ENCODE measurements around the gene INPP5E. TPM values are rescaled to one million over a fixed set of nuclear protein-coding genes. Genes with fewer than 3 reads are reported as not detected.

The INPP5E gene
- total and polyA plus RNA-seq, 2 donors (not counting 1 experiment from before 2014, with no cell fraction given): 31.0 to 33.1 TPM

DNA sequence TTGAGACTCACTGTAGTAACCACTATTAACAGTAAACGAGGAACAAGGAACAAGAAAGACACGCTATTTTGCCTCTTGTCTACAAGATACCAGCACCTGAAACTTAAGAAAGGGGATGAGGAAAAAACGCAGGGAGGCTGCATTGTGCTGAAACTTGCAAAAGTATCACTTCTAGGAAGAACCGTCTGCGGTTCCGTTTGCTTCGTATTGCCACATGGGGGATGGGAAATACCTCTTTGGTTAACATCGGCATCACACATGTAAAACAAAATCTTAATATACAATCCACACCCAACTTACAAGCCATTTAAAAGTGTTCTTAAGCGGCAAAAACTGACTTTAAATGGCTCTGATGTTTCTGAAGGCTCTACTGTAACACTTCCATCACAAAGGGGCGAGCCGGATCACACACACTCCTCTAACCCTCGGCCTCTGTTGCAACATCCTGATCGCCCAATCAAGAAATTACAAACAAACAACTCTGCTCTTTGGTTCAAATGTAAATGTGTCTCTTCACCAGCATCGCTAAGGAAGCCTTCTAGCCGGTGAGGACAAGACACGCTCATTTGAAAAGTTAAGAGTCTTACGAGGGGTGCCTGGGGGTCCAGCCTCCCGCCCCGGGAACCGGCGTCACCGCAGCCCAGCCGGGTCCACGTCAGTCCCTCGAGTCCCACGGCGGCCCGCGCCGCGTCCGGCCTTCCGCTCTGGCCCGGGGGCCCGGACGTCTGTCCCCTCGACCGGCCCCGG lies 42.6 kb upstream of the INPP5E start:
- H3K27me3 ChIP-seq (replicated peaks in 1 of 4; ENCODE audit: control extremely low read depth in 1 of 4, control insufficient read depth in 3 of 4, insufficient read depth in 4 of 4, low read length in 3 of 4): peaks cover 0 to under 1% (median 0%) of the 10 kb centered on the region in 4 experiments
- peaks cover 25 to 26% of the 10 kb centered on the region in 2 donors for H3K4me1 ChIP-seq (ENCODE audit: control insufficient read depth in 2 of 2, insufficient read depth in 2 of 2, low read length in 2 of 2)
- peaks cover 53% of the 10 kb centered on the region for H3K79me2 ChIP-seq (ENCODE audit: control insufficient read depth, insufficient read depth, low read length)
- DNase-seq (no peak), ATAC-seq (ENCODE audit: low read depth) (no peak)
- intact Hi-C loops (cut with micrococcal nuclease): loop anchor here (2.0 to 5.0 kb wide), 5 partner anchors 65 to 605 kb away; partner anchors contain the start of genes CAMSAP1, MAN1B1, NOTCH1 and PAXX
- no peak for TF ChIP-seq EZH2 (IDR thresholded peaks at IDR 0.05; ENCODE audit: borderline replicate concordance, insufficient read depth, low read depth, low read length, poor library complexity, severe bottlenecking)
- TF ChIP-seq, protein P1, sequence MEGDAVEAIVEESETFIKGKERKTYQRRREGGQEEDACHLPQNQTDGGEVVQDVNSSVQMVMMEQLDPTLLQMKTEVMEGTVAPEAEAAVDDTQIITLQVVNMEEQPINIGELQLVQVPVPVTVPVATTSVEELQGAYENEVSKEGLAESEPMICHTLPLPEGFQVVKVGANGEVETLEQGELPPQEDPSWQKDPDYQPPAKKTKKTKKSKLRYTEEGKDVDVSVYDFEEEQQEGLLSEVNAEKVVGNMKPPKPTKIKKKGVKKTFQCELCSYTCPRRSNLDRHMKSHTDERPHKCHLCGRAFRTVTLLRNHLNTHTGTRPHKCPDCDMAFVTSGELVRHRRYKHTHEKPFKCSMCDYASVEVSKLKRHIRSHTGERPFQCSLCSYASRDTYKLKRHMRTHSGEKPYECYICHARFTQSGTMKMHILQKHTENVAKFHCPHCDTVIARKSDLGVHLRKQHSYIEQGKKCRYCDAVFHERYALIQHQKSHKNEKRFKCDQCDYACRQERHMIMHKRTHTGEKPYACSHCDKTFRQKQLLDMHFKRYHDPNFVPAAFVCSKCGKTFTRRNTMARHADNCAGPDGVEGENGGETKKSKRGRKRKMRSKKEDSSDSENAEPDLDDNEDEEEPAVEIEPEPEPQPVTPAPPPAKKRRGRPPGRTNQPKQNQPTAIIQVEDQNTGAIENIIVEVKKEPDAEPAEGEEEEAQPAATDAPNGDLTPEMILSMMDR (IDR thresholded peaks at IDR 0.05): no peak
- H3K4me2 ChIP-seq (replicated peaks; ENCODE audit: low read depth, low read length, poor library complexity, severe bottlenecking): peak overlapping the region; percentile 99
- H2AFZ ChIP-seq (ENCODE audit: insufficient read depth, low read depth, low read length, poor library complexity, severe bottlenecking): peak overlapping the region; percentile 83
- ChIA-PET CTCF (no interaction called here), POLR2A (interaction anchor here (0.7 kb wide), 1 partner anchor 259 kb away, joined by 7 read pairs; no protein-coding TSS in a partner anchor)
- peak overlapping the region; percentile 96 for H3K9ac ChIP-seq (ENCODE audit: low read length)
- H3K4me3 ChIP-seq (ENCODE audit: control extremely low read depth in 1 of 5, extremely low read depth in 1 of 5, insufficient read depth in 1 of 5, low read depth in 2 of 5, low read length in 4 of 5): peak overlapping the region; percentile 63 to 96 (median 83)
- Mint-ChIP-seq H3K27ac (peak overlapping the region; percentile 99), H3K4me3 (peak overlapping the region; percentile 97), H3K9me3 (ENCODE audit: insufficient read depth) (no peaks in the 10 kb centered on the region), H3K27me3 (no peaks in the 10 kb centered on the region), H3K4me1 (peaks cover 34% of the 10 kb centered on the region)
- no peaks in the 10 kb centered on the region for H3K9me3 ChIP-seq (ENCODE audit: control extremely low read depth in 1 of 3, control insufficient read depth in 2 of 3, insufficient read depth in 1 of 3, low read length in 2 of 3)
- H3K36me3 ChIP-seq (replicated peaks in 1 of 2; ENCODE audit: control extremely low read depth in 1 of 2, control insufficient read depth in 1 of 2, extremely low read depth in 1 of 2, insufficient read depth in 2 of 2, low read length in 1 of 2): peaks cover 0 to 11% of the 10 kb centered on the region in 2 experiments
- WGBS (ENCODE audit: insufficient coverage): 2% methylated on average over 36 of the region's 39 CpGs
- H4K20me1 ChIP-seq (ENCODE audit: control insufficient read depth, insufficient read depth, low read length, poor library complexity, severe bottlenecking): peaks cover 66% of the 10 kb centered on the region
- peak overlapping the region; percentile 78 to 98 for H3K27ac ChIP-seq (ENCODE audit: low read length in 2 of 2)

DNA sequence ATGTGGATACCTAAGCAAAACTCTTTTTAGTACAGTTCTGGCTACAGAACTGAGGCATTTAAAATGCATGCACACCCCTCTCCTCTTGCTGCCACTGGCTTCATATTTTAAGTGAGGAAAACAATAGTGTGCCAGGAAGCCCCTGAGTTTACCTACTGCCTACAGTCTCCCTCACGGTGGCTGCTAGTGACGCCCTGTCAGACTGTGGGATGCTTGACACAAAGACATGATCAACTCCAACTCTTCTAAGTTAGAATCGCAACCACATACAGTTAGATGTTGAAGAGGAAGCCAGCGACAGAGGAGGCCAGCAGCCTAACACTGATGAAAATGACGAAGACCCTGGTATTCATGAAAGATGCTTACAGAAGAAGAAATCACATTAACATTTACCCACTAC lies 41.9 kb upstream of the INPP5E start:
- no peak for DNase-seq

More for the DNA sequence above, 41.9 kb upstream of the INPP5E start:
- ChIA-PET POLR2A (no interaction called here), CTCF (no interaction called here)
- Mint-ChIP-seq H3K4me3 (peak overlapping the region; percentile 92), H3K9me3 (ENCODE audit: insufficient read depth) (no peaks in the 10 kb centered on the region), H3K27ac (peak overlapping the region; percentile 99), H3K27me3 (no peaks in the 10 kb centered on the region), H3K4me1 (peaks cover 34% of the 10 kb centered on the region)
- Histone ChIP-seq H3K36me3 (replicated peaks in 1 of 2; ENCODE audit: control extremely low read depth in 1 of 2, control insufficient read depth in 1 of 2, extremely low read depth in 1 of 2, insufficient read depth in 2 of 2, low read length in 1 of 2) (peaks cover 0 to 18% of the 10 kb centered on the region in 2 experiments), H3K4me2 (replicated peaks; ENCODE audit: low read depth, low read length, poor library complexity, severe bottlenecking) (peak overlapping the region; percentile 99), H3K79me2 (ENCODE audit: control insufficient read depth, insufficient read depth, low read length) (peaks cover 59% of the 10 kb centered on the region), H3K9ac (ENCODE audit: low read length) (peak overlapping the region; percentile 96), H3K4me1 (ENCODE audit: control insufficient read depth in 2 of 2, insufficient read depth in 2 of 2, low read length in 2 of 2) (peaks cover 25 to 26% of the 10 kb centered on the region in 2 donors), H3K27ac (ENCODE audit: low read length in 2 of 2) (peak overlapping the region; percentile 78 to 98), H3K4me3 (ENCODE audit: control extremely low read depth in 1 of 5, extremely low read depth in 1 of 5, insufficient read depth in 1 of 5, low read depth in 2 of 5, low read length in 4 of 5) (peak overlapping the region in 3 of 5 experiments; percentile 73 to 96 (median 83)), H2AFZ (ENCODE audit: insufficient read depth, low read depth, low read length, poor library complexity, severe bottlenecking) (peak overlapping the region; percentile 83), H3K27me3 (replicated peaks in 1 of 4; ENCODE audit: control extremely low read depth in 1 of 4, control insufficient read depth in 3 of 4, insufficient read depth in 4 of 4, low read length in 3 of 4) (no peaks in the 10 kb centered on the region), H3K9me3 (ENCODE audit: control extremely low read depth in 1 of 3, control insufficient read depth in 2 of 3, insufficient read depth in 1 of 3, low read length in 2 of 3) (no peaks in the 10 kb centered on the region), H4K20me1 (ENCODE audit: control insufficient read depth, insufficient read depth, low read length, poor library complexity, severe bottlenecking) (peaks cover 73% of the 10 kb centered on the region)
- ATAC-seq (ENCODE audit: low read depth): no peak
- intact Hi-C loops (cut with micrococcal nuclease): loop anchor here (5.0 kb wide), 1 partner anchor 511 kb away; the partner anchor contains the start of gene PAXX
- WGBS (ENCODE audit: insufficient coverage): 88% methylated on average over 2 of the region's 5 CpGs
- TF ChIP-seq EZH2 (IDR thresholded peaks at IDR 0.05; ENCODE audit: borderline replicate concordance, insufficient read depth, low read depth, low read length, poor library complexity, severe bottlenecking): no peak
- TF ChIP-seq, protein P1 (IDR thresholded peaks at IDR 0.05): no peak
